Panc1 (cell line): ENCODE measurements around the gene HELZ.

ENCODE experiments used
- CTCF ChIP-seq: fragments of 450-650 bp; IDR thresholded peaks from 2 replicates; pipeline ENCODE4 v1.5.1; 2017; ENCODE audit warnings: mild to moderate bottlenecking
- REST ChIP-seq, 2 experiments: IDR thresholded peaks; 2 replicates each; pipeline ENCODE4 v1.6.1; 2011 to 2012; ENCODE audit warnings: low read depth in 2 of 2, control low read depth in 1 of 2, low read length in 1 of 2, mild to moderate bottlenecking in 1 of 2, moderate library complexity in 1 of 2; ENCODE audit not compliant: insufficient read depth in 1 of 2

- TF ChIP-seq CTCF (no peak), REST (IDR thresholded peaks at IDR 0.05; ENCODE audit: insufficient read depth in 1 of 2, low read depth in 2 of 2, low read length in 1 of 2) (no peak)
Measured at GRCh38 chr17:67072885-67073284, 172.1 kb downstream of the HELZ start.
